ENCODE measurements around the gene NEK10. TPM values are rescaled to one million over a fixed set of nuclear protein-coding genes. Genes with fewer than 3 reads are reported as not detected.

The NEK10 gene
- total and polyA plus RNA-seq, 2 of the 13 experiments (the other 11 are each of a cell fraction or from before 2014, with no cell fraction given), result 2.8 to 14.2 TPM

DNA sequence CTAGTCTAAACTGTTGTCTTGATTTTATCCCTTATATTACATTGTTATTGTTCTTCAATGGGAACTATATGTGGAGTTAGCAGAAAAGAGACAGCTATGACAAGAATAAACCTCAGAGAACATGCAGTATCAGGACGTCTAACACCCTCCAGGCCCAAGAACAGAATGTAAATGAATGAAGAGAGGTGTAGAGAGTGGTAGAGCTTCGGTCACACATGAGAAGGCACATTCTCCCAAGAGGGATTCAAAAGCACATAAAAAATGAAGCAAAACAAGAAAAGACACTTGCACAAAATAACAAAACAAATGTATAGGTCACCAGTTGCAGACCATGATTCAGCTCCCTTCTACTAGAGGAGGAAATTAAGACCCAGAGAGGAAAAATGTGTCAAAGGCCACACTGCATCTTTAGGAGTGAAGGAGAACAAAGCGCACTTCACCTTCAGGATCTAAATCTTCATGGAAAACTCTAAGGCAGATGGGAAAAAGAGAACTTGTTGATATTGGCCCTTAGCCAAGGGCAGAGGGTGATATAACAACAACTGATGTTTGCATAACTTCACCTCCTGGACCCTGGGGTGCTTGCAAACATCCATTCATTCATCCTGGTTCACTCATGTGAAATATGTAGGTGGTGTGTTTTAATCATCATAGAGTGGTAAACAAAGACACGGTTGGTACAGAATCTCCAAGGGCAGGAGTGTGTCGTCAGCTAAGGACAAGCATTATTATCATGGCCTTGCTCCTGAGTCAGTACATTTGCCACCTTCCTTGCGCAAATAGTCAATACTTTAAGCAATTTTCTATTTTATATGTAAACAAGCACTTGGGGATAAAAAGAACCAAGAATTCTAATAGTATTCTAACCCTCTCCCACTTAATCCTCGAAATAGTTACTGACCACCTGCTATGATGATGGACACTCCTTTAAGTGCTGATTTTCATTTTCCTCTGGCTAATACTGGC is 8.8 kb downstream of the NEK10 start (continued):
- TF ChIP-seq, protein P1, sequence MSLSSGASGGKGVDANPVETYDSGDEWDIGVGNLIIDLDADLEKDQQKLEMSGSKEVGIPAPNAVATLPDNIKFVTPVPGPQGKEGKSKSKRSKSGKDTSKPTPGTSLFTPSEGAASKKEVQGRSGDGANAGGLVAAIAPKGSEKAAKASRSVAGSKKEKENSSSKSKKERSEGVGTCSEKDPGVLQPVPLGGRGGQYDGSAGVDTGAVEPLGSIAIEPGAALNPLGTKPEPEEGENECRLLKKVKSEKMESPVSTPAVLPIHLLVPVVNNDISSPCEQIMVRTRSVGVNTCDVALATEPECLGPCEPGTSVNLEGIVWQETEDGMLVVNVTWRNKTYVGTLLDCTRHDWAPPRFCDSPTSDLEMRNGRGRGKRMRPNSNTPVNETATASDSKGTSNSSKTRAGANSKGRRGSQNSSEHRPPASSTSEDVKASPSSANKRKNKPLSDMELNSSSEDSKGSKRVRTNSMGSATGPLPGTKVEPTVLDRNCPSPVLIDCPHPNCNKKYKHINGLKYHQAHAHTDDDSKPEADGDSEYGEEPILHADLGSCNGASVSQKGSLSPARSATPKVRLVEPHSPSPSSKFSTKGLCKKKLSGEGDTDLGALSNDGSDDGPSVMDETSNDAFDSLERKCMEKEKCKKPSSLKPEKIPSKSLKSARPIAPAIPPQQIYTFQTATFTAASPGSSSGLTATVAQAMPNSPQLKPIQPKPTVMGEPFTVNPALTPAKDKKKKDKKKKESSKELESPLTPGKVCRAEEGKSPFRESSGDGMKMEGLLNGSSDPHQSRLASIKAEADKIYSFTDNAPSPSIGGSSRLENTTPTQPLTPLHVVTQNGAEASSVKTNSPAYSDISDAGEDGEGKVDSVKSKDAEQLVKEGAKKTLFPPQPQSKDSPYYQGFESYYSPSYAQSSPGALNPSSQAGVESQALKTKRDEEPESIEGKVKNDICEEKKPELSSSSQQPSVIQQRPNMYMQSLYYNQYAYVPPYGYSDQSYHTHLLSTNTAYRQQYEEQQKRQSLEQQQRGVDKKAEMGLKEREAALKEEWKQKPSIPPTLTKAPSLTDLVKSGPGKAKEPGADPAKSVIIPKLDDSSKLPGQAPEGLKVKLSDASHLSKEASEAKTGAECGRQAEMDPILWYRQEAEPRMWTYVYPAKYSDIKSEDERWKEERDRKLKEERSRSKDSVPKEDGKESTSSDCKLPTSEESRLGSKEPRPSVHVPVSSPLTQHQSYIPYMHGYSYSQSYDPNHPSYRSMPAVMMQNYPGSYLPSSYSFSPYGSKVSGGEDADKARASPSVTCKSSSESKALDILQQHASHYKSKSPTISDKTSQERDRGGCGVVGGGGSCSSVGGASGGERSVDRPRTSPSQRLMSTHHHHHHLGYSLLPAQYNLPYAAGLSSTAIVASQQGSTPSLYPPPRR (CRISPR knock-in tag; IDR thresholded peaks at IDR 0.05; ENCODE audit: borderline replicate concordance), result peak; percentile 98
- TF ChIP-seq CENPX (CRISPR knock-in tag; IDR thresholded peaks at IDR 0.05) (no peak), RXRA (CRISPR knock-in tag; IDR thresholded peaks at IDR 0.05) (peak; percentile 95; the same call in 1 of the 2 replicates), HOXA3 (CRISPR knock-in tag; IDR thresholded peaks at IDR 0.05) (peak; percentile 85), TCF7L2 (IDR thresholded peaks at IDR 0.05; ENCODE audit: low read depth, low read length) (peak; percentile 84; the same call in 1 of the 2 replicates), RBFOX2 (IDR thresholded peaks at IDR 0.05; ENCODE audit: low read depth, low read length) (0 out of 2 replicates have a peak, but pooled peaks have one; percentile 49)
- TF ChIP-seq, protein P2, sequence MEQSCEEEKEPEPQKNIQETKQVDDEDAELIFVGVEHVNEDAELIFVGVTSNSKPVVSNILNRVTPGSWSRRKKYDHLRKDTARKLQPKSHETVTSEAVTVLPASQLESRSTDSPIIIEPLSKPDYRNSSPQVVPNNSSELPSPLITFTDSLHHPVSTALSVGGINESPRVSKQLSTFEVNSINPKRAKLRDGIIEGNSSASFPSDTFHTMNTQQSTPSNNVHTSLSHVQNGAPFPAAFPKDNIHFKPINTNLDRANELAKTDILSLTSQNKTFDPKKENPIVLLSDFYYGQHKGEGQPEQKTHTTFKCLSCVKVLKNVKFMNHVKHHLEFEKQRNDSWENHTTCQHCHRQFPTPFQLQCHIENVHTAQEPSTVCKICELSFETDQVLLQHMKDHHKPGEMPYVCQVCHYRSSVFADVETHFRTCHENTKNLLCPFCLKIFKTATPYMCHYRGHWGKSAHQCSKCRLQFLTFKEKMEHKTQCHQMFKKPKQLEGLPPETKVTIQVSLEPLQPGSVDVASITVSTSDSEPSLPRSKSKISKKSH (CRISPR knock-in tag; IDR thresholded peaks at IDR 0.05; ENCODE audit: borderline replicate concordance), result no peak
- TF ChIP-seq, protein P3, sequence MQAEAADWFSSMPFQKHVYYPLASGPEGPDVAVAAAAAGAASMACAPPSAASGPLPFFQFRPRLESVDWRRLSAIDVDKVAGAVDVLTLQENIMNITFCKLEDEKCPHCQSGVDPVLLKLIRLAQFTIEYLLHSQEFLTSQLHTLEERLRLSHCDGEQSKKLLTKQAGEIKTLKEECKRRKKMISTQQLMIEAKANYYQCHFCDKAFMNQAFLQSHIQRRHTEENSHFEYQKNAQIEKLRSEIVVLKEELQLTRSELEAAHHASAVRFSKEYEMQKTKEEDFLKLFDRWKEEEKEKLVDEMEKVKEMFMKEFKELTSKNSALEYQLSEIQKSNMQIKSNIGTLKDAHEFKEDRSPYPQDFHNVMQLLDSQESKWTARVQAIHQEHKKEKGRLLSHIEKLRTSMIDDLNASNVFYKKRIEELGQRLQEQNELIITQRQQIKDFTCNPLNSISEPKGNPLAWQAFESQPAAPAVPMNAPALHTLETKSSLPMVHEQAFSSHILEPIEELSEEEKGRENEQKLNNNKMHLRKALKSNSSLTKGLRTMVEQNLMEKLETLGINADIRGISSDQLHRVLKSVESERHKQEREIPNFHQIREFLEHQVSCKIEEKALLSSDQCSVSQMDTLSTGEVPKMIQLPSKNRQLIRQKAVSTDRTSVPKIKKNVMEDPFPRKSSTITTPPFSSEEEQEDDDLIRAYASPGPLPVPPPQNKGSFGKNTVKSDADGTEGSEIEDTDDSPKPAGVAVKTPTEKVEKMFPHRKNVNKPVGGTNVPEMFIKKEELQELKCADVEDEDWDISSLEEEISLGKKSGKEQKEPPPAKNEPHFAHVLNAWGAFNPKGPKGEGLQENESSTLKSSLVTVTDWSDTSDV (CRISPR knock-in tag; IDR thresholded peaks at IDR 0.05), result no peak; the same call in 1 of the 2 replicates
- TF ChIP-seq, protein P4, sequence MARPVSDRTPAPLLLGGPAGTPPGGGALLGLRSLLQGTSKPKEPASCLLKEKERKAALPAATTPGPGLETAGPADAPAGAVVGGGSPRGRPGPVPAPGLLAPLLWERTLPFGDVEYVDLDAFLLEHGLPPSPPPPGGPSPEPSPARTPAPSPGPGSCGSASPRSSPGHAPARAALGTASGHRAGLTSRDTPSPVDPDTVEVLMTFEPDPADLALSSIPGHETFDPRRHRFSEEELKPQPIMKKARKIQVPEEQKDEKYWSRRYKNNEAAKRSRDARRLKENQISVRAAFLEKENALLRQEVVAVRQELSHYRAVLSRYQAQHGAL (CRISPR knock-in tag; IDR thresholded peaks at IDR 0.05; ENCODE audit: not compliant biosample characterization), result no peak
- TF ChIP-seq, protein P5, sequence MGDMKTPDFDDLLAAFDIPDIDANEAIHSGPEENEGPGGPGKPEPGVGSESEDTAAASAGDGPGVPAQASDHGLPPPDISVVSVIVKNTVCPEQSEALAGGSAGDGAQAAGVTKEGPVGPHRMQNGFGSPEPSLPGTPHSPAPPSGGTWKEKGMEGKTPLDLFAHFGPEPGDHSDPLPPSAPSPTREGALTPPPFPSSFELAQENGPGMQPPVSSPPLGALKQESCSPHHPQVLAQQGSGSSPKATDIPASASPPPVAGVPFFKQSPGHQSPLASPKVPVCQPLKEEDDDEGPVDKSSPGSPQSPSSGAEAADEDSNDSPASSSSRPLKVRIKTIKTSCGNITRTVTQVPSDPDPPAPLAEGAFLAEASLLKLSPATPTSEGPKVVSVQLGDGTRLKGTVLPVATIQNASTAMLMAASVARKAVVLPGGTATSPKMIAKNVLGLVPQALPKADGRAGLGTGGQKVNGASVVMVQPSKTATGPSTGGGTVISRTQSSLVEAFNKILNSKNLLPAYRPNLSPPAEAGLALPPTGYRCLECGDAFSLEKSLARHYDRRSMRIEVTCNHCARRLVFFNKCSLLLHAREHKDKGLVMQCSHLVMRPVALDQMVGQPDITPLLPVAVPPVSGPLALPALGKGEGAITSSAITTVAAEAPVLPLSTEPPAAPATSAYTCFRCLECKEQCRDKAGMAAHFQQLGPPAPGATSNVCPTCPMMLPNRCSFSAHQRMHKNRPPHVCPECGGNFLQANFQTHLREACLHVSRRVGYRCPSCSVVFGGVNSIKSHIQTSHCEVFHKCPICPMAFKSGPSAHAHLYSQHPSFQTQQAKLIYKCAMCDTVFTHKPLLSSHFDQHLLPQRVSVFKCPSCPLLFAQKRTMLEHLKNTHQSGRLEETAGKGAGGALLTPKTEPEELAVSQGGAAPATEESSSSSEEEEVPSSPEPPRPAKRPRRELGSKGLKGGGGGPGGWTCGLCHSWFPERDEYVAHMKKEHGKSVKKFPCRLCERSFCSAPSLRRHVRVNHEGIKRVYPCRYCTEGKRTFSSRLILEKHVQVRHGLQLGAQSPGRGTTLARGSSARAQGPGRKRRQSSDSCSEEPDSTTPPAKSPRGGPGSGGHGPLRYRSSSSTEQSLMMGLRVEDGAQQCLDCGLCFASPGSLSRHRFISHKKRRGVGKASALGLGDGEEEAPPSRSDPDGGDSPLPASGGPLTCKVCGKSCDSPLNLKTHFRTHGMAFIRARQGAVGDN (CRISPR knock-in tag; IDR thresholded peaks at IDR 0.05), result no peak
- TF ChIP-seq, protein P6, sequence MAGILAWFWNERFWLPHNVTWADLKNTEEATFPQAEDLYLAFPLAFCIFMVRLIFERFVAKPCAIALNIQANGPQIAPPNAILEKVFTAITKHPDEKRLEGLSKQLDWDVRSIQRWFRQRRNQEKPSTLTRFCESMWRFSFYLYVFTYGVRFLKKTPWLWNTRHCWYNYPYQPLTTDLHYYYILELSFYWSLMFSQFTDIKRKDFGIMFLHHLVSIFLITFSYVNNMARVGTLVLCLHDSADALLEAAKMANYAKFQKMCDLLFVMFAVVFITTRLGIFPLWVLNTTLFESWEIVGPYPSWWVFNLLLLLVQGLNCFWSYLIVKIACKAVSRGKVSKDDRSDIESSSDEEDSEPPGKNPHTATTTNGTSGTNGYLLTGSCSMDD (CRISPR knock-in tag; IDR thresholded peaks at IDR 0.05), result no peak

Data from HepG2 (cell line).